GM12874 (cell line): Measurements from ENCODE around the gene MED13.

Experiments
- TF ChIP-seq, protein P1 (sequence below): IDR thresholded peaks from 2 replicates; pipeline ENCODE4 v1.5.1; 2011; ENCODE audit warnings: low read depth, mild to moderate bottlenecking, control low read depth, low read length, moderate library complexity; ENCODE audit not compliant: insufficient read depth

MED13 gene

DNA sequence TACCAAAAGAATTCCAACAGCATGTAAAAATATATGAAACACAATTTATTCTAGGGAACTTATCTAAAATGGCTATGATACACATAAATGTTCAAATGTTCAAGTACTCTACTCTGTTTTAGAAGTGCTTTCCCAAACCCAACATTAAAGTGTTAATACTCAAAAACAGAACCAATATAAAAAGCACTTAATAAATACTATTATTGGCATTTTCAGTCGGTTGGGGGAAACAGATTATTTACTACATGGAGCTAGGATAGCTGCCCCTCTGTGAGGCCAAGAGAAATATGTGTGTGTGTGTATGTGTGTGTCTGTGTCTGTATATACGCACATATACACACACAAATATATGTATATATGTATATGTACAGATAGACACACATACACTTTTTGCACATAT is 169.7 kb downstream of the MED13 start:
- TF ChIP-seq, protein P1, sequence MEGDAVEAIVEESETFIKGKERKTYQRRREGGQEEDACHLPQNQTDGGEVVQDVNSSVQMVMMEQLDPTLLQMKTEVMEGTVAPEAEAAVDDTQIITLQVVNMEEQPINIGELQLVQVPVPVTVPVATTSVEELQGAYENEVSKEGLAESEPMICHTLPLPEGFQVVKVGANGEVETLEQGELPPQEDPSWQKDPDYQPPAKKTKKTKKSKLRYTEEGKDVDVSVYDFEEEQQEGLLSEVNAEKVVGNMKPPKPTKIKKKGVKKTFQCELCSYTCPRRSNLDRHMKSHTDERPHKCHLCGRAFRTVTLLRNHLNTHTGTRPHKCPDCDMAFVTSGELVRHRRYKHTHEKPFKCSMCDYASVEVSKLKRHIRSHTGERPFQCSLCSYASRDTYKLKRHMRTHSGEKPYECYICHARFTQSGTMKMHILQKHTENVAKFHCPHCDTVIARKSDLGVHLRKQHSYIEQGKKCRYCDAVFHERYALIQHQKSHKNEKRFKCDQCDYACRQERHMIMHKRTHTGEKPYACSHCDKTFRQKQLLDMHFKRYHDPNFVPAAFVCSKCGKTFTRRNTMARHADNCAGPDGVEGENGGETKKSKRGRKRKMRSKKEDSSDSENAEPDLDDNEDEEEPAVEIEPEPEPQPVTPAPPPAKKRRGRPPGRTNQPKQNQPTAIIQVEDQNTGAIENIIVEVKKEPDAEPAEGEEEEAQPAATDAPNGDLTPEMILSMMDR: no peak
